Skin of body (tissue), 3 donors: ENCODE results near the gene CRELD1. TPM values are rescaled to one million over a fixed set of nuclear protein-coding genes. Genes with fewer than 3 reads are reported as not detected.

Experiments used
- DNase-seq: peaks from one replicate; lab custom pipeline; 2025; lab: John Stamatoyannopoulos, UW
- small RNA-seq: library from RNA; depleted of rRNA; stranded (forward); fragments of <200 nt; gene quantifications from one replicate; pipeline ENCODE3, GENCODE V24; 2014; ENCODE audit warnings: low replicate concordance
- total RNA-seq: library from RNA; depleted of rRNA; stranded (reverse); fragments of >200 nt; gene quantifications from one replicate; pipeline ENCODE4 v1.2.3, GENCODE V29; 2014

The CRELD1 gene
- total RNA-seq, 1 donor from 2014 or later: 25.8 TPM

- no peak for DNase-seq
Observed at GRCh38 chr3:9955611-9956352, 22.1 kb downstream of the CRELD1 start.

- DNase-seq: no peak
Observed at GRCh38 chr3:9957214-9957613, 23.6 kb downstream of the CRELD1 start.

GRCh38 chr3:9965200-9965875, 31.7 kb downstream of the CRELD1 start:
- DNase-seq: no peak

- DNase-seq: no peak
Observed at GRCh38 chr3:9966841-9967240, 33.2 kb downstream of the CRELD1 start.

- no peak for DNase-seq
Observed at GRCh38 chr3:9969632-9970019, 36.0 kb downstream of the CRELD1 start.

- DNase-seq: no peak
Observed at GRCh38 chr3:9970020-9970652, 36.5 kb downstream of the CRELD1 start.

- no peak for DNase-seq
Observed at GRCh38 chr3:9976721-9977709, 43.4 kb downstream of the CRELD1 start.

- no peak for DNase-seq
Observed at GRCh38 chr3:9978710-9979305, 45.2 kb downstream of the CRELD1 start.

- no peak for DNase-seq
Observed at GRCh38 chr3:9980251-9980650, 46.6 kb downstream of the CRELD1 start.

- no peak for DNase-seq
Observed at GRCh38 chr3:9986230-9986725, 52.6 kb downstream of the CRELD1 start.

- DNase-seq: peak; percentile 13
Observed at GRCh38 chr3:9994086-9994844, 60.6 kb downstream of the CRELD1 start.

Small RNA genes within 50 kb of the gene (small RNA-seq; reads per million reads assigned to genes)
- not detected for gene RNU6-882P

Other genes starting within 250 kb of the CRELD1 start
- gene CPNE9, start 230.0 kb upstream of the CRELD1 start, total RNA-seq: 0.39 TPM
- 12.0 TPM for gene BRPF1, start 202.1 kb upstream of the CRELD1 start, total RNA-seq
- 23.5 TPM for gene OGG1, start 183.9 kb upstream of the CRELD1 start, total RNA-seq
- 24.6 TPM for gene CAMK1, start 163.9 kb upstream of the CRELD1 start, total RNA-seq
- 20.8 TPM for gene TADA3, start 141.4 kb upstream of the CRELD1 start, total RNA-seq
- 77.7 TPM for gene ARPC4, start 140.8 kb upstream of the CRELD1 start, total RNA-seq
- gene TTLL3, start 123.6 kb upstream of the CRELD1 start, total RNA-seq: 64.3 TPM
- 18.1 TPM for gene RPUSD3, start 89.8 kb upstream of the CRELD1 start, total RNA-seq
- gene CIDEC, start 53.6 kb upstream of the CRELD1 start, total RNA-seq: 29.4 TPM
- 16.3 TPM for gene JAGN1, start 43.2 kb upstream of the CRELD1 start, total RNA-seq
- gene IL17RE, start 31.0 kb upstream of the CRELD1 start, total RNA-seq: 6.3 TPM
- 22.2 TPM for gene IL17RC, start 16.7 kb upstream of the CRELD1 start, total RNA-seq
- gene PRRT3, start 18.6 kb downstream of the CRELD1 start, total RNA-seq: 1.2 TPM
- gene EMC3, start 53.0 kb downstream of the CRELD1 start, total RNA-seq: 33.6 TPM
- gene FANCD2, start 92.6 kb downstream of the CRELD1 start, total RNA-seq: 15.0 TPM
- gene FANCD2OS, start 174.4 kb downstream of the CRELD1 start, total RNA-seq: not detected
- 74.1 TPM for gene BRK1, start 181.8 kb downstream of the CRELD1 start, total RNA-seq
- gene VHL, start 207.9 kb downstream of the CRELD1 start, total RNA-seq: 46.7 TPM
- gene IRAK2, start 231.1 kb downstream of the CRELD1 start, total RNA-seq: 3.8 TPM